ENCODE data around the gene IFRD1.
"Not testable (repeated sequence)": the region's sequence is repeated elsewhere in the genome, so short reads cannot be mapped to it uniquely, and the experiment has no call there.

The IFRD1 gene

DNA sequence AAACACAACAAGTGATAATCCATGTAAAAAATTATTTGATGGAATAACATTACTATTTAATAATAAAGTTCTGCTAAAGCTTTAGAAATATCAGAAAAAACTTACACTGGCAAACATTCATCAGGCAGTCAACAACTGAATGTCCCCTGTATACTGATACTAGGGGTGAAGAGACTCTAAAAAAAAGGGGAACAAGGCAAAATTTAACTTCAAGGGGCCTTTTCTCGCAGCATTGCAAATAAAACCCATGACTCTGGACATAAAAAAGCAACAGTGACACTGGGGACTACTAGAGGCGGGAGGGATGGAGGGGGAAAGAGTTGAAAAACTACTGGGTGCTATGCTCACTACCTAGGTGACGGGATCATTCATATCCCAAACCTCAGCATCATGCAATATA is 5.8 kb upstream of the IFRD1 start:
- DNase-seq, result no peak

DNA sequence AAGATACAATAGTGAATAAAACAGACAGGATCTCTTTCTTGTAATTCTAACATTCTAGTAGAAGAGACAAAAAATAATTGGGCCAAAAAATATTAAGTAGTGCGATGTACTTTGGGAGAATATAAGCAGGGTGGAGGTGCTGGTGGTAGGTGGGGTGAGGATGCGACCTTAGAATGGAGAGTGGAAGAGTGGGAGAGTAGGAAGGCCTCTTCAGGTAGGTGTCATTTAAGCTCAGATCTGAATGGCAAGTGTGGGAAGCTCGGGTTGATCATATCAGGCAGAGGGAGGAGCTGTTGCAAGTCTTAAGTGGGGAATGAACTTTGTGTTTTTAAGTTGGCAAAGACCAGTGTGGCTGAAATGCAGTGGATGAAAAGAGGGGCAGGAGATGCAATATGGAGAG is 3.8 kb upstream of the IFRD1 start:
- DNase-seq, result no peak

DNA sequence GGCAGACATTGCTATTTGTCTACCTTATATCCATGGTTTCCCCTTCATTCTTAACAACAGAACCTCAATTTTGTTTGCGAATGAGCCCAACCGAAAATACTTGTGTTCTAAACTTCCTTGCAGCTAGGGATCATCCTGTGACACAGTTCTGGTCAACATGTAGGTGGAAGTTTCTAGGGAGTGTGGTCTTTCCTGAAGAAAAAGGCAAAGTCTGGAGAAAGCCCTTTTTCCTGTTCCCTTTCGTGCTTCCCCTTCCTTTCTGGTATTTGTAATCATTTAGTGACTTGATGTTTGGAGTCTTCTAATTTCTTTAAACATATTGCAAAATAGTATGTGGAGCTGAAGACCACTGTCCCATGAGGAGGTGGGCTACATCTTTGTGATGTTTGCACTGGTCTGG is 2.9 kb upstream of the IFRD1 start:
- DNase-seq, result no peak

DNA sequence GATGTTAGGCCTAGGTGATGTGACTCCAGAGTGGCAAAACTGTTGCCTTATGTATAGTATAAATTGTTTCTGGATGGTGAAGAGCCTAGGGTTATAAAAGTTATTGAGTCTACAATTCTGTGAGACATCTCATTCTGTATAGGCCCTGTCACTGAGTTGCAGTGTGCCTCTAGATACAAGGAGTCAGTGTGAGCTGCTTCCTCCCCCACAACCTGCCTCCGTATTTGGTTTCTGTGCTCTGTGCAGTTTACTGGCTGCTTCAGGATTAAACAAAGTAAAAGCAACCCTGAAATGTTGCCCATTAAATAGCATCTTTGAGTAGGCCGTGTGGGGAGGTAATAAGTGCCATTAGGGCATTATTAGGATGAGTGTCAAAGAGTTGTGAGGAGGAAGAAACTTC is 1.9 kb upstream of the IFRD1 start:
- no peak for DNase-seq

DNA sequence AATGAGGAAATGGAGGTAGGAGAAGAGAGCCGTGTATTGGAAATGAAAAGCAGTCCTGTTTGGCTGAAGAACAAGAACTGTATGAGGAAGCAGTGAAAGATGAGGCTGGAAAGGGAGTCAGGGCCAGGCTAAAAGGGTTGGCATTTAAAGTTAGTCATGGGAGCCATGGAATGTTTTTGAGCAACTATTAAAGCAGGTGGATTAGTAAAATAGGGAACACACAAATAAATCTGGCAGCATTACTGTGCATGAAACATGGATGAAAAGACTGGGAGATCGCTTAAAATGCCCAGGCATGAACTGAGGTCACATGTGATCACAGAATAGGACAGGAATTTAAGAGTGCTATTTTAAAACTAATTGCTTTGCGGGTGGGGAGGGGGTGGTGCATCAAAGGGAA is 1.4 kb upstream of the IFRD1 start:
- no peak for DNase-seq

DNA sequence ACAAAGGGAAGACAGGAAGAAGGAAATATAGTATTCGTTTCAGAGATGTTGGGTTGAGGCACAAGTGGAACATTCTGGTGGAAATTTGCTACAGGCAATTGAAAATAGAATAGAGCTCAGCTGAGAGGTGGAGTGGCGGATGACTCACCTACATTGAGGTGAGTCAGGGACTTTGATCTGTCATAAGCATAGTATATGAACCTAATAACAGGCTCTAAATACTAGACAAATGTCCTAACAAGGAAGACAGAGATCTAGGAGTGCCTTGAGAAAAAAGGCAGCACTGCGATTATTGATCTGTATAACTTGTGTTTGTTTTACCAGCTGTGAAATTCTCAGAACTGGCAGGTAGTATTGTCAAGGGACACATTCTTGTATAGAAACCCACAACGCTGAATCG is 907 bp upstream of the IFRD1 start:
- DNase-seq, result no peak

DNA sequence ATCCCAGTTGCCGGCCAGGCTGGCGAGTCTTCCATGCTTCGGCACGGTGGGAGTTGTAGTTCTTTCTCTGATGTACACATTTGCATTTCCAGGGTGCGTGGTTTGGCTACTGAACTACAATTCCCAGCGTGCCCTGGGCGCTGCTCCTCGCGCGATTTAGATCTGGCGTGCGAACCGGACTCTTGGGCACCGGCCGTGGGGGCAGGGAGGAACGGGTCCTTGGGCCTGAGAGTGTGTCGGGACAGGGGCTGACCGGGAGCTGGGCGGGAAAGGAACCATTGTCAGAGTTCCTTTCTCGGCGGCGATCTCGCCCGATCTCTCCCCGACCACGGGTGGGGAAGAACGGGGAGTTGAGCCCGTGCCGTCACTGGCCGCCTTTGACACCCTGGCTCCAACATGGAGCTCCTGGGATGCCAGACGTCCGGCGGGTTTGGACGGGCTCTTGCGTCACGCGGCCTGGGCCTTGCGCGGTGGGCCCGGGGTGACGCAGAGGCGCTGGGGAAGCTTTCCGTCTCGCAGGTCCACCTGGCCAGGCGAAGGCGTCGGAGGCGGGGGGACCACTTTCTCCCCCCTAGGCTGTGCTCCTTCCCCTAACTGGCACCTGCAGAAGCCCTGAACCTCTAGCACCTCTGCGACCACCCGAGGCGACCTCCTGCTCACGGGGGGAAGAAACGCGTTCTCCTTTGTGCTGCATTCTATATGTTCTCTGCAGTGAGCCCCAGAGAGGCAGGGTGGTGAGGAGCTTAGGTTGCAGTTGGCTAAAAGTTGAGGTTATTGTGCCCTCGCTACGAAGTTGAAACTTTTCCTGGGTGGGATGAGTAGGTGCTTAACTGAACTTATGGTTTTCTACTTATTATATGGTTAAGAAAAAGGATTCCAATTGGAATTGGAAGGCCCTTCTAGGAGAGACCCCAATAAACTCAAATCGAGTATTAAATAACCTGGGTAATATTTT is 824 bp downstream of the IFRD1 start:
- peak; percentile 90 for DNase-seq

DNA sequence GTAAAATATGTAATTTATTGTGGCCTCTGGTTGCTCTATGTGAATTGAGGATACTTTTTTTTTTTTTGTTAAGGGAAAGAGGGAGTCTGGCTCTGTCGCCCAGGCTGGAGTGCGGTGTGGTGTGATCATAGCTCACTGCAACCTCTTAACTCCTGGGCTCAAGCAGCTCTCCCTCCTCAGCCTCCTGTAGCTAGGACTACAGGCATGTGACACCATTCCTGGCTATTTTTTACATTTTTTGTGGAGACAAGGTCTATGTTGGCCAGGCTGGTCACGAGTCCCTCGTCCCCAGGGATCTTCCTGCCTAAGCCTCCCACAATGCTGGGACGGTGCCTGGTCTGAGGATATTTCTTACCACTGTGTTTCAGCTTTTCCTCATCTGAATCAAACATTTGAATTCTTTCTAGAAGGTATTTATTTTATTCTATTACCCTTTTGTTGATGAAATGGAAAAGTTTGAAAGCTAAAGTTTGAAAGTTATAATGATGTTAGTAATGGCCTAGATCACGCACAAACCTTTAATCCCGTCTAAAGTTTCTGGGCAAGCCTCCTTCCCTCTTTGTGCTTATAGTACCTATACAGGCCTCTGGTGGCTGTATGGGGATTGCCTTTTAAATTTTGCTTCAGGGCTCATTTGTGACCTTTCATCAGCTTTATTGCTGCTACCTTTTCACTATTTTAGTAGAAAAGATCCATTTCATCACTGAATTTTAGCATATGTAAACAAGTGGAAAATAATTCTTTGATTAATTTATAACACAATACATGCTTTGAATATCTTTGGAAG is 2.0 kb downstream of the IFRD1 start:
- no peak for DNase-seq

DNA sequence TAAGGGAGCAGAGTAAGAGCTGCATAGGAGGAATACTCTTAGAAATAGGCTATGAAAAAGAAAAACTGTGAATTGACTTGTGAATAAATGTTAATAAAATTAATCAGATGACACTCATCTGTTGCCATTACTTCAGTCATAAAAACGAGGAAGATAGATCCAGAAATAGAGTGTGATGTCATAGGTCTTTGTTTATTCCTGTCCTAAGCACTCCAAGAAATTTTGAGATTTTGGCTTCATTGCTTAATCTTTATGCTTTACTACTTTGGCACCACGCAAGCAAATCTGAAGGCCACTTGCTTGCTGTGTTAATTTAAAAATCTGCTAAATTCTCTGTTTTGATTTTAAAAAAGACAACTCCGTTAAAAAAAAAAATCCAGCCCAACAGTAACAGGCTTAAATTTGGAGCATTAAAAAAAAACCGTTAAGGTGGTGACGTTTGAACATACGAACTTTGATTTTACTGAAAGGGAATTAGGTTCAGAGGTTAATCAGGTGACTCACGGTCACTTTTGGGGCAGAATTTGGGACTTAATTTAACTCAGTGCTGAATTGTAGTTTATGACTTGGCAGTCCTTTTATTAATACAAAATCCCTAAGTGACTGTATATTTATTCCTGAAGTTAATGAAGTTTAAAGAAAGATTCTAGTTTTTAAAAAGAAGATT is 3.4 kb downstream of the IFRD1 start:
- no peak for DNase-seq

DNA sequence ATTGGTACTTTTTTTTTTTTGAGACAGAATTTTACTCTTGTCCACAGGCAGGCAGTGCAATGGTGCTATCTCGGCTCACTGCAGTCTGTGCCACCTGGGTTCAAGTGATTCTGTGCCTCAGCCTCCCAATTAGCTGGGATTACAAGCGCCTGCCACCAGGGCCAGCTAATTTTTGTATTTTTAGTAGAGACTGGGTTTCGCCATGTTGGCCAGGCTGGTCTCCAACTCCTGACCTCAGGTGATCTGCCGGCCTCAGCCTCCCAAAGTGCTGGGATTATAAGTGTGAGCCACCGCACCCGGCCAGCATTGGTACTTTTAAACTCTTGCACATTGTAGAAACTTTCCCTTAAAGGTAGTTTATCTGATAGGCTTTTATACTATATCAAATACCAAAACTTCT is 3.9 kb downstream of the IFRD1 start:
- not testable (repeated sequence) for DNase-seq

DNA sequence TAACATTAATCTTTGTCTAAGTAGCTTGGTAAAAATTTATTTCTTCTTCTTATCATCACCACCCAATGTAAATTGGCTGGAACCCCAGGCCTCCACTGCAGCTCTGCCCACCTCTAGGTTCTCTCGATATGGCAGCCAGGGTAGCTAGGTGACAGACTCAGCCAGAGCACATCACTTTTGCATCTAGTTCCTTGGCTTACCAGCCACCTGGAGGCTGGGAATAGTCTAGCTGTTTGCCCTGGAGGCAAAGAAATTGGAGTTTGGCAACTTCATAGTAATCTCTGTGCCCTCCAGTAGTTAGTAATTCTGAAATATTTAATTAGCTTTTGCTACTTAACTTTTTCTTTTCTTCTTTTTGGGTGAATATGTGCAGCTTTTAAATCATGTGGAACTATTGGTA is 9.4 kb downstream of the IFRD1 start:
- no peak for DNase-seq

DNA sequence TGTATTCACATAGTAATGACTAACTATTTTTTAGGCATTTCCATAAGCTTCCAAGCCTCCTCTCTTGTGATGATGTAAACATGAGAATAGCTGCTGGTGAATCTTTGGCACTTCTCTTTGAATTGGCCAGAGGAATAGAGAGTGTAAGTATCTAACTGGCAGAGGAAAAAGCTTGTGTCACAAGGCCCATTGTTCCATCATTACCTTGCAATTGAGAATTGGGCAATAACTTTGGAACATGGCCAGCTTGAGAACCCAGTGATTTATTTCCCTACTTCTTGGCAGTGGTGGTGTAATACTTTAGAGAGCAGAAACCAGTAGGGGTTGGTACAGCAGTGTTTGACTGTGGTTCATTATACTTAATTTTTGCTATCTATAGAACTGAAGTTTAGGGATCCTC is 12.0 kb downstream of the IFRD1 start:
- DNase-seq, result no peak

DNA sequence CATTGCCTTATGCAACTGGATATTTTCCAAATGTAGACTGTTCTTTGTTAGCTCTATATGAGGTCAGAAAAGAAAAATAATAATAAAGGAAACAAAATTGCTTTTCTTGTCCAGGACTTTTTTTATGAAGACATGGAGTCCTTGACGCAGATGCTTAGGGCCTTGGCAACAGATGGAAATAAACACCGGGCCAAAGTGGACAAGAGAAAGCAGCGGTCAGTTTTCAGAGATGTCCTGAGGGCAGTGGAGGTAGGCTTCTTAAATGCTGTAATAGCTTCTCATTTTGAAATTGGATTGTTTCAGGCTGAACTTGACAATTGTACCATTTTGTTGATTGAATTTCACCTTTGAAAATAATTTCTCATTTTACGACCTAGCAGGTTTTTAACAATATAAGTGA is 17.6 kb downstream of the IFRD1 start:
- no peak for DNase-seq

DNA sequence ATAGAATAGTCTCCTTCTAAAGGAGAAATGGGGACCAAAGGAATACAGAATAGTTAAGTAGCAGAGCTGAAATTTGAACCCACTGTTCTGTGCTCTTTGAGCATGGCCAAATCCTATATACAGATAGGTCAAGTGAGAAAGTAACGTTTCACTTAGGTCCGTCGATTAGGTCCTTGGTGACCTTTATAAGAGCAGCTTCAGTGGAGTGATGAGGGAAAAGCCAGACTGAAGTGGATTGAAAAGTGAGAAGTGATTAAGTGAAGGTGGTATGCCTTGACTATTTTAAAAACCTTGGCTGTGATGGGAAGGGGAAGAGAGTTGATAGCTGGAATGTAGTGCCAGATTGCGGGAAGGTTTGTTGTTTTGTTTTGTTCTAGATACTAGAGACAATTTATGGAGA is 19.9 kb downstream of the IFRD1 start:
- no peak for DNase-seq

DNA sequence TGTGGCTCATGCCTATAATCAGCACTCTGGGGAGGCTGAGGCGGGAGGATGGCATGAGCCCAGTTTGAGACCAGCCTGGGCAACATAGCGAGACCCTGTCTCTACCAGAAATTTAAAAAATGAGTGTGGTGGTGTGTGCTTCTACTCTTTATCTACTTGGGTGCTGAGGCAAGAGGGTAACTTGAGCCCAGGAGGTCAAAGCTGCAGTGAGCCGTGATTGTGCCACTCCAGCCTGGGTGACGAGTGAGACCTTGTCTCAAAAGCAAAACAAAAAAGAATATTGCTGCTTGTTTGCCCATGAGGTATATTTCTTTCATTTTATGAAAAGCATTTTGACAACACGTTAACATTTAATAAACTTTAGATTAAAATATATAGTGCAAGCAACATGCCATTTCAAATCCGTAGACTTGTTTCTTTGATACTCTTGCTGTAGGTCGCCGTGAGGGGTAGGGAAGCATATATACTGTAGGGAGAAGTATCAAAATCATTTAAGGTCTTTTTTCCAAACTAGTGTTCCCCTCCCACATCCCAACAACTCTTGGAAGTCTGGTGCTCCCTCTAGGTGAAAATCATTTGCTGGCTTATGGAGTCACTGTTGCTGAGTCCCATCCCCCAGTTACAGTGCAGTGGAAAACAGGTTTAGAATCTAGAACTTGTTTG is 26.3 kb downstream of the IFRD1 start:
- no peak for DNase-seq

DNA sequence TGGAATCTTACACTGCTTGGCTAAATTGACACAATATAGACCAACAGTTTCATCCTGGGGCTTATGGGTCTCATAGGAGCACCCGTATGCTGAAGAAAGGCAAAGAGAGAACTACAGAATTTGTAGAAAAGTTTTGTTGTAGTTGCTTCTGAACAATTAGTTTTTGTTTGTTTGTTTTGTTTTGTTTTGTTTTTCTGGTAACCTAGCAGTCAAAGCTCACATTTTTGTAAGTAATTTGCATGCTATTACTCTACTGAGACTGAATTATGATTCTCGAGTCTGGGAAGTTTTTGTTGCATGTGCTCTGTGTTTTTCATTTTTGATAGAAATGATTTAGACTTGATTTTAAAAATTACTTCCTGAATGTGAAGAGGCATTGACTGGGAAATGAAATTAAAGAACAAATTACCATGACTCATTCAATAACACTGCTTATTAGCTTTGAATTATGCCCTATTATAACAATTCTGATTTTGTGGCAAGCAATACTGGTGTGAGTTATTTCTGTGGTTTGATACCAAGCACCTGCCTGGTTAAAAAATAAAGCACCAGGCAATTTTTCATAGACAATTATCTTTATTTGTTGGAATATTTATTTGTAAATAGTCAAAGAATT is 31.0 kb downstream of the IFRD1 start:
- DNase-seq, result no peak

DNA sequence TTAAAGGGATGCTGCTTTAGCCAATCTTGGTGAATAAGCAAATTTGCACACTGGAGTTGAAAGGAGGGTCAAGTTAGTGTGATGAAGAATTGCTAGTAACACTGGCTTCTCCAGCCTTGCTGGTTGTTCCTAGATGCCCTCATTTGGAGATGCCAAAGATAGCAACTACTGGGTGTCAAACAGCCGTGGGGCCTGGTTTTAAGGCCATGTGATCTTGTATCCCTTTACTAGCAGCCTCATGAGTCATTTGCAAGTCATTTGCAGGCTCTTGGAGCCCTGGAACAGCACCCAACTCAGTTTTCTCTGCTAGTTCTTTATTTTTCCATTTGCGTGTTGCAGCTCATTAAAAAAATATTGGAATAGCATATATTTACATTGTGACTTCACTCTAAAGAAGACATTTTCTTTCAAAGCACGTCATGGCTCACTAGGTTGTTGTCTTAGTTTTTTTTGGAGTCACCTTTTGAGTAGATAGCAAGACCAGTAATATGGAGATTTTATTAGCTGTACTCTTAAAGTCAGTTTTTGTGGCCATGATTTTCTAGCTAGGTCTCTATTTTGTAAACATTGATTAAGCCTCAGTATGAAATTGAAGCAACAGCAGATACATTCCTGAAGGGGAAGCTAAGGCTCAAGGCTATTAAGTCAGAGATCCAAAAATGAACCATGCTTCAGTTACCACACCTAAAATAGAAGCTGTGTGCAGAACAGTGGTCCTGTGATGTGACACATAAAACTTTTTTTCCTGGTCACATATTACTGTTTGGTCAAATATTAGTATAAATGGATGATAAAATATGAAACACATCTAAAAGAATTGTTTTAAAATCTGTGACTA is 31.8 kb downstream of the IFRD1 start:
- DNase-seq, result no peak

DNA sequence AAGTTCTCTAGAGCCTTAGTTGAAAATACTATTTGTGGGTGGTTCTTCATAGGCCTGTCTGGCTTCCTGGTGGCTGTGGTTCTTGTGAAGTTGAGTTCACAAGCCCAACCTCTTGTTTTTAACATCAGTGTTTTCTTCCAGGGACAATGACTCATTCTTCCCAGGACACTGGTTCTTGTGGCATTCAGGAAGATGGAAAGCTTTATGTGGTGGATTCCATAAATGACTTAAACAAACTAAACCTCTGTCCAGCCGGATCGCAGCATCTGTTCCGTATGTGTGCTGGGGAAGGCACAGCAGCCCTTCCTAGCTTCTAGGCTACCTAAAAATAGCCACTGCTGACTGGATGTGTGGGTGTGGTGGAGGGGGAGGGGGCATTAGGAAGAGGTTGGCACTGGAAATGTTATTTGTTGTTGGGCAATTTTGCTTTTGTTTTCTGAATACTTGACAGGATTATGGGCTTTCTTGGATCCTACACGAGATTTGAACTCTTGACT is 34.5 kb downstream of the IFRD1 start:
- DNase-seq, result no peak

DNA sequence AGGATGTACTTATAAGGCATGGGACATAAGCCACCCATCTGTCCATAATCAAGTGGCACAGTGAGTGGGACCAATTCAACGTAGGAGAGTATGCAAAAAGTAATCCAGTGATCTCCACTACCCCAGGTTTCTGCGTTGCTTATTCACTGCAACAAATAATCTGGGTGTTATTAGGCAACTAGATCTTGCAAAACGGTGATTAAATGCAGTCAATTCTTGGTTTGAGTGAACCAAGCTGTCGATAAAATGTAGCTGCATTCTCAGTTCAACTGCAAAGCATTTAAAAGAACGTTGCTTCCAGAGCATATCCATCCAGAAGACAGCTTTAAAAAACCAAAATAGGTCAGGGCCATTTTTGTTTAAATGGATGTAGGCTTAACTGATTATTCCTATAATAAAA is 35.5 kb downstream of the IFRD1 start:
- no peak for DNase-seq

DNA sequence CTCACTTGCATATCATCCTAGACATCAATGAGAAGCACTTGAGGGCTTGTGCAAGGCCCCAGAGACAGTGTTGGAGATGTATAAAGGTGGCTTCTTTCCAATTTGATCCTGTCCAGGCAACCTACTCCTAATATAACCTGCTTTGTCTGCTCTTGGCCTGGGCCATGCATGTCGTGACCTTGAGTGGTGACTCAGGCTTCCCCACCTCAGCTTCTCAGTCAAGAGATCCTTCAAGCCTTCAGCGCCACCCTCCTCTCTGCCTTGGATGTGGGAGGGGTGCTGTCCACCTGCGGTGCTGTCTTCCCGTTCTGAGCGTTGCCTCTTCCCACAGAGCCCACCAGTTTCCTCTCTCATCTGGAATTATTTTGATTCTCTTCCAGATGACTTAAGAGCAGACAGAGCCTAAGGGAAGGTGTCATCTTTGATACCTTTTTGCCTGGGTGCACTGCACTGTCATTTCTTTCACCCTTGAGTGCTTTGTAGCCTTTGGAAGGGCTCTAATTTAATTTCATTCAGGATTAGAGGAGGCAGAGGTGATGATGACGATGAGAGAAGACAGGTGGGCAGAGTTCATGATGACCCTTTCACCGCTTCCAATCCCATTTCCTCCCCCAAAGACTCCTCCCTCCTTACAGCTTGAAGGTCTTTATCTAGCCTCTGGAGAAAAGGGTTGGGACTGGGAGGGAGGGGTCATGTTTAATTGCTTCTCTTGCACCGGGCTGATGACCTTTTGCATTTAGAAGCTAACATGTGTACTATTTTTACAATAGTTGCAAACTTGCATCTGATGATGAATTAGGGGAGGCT is 37.4 kb downstream of the IFRD1 start:
- DNase-seq, result no peak

DNA sequence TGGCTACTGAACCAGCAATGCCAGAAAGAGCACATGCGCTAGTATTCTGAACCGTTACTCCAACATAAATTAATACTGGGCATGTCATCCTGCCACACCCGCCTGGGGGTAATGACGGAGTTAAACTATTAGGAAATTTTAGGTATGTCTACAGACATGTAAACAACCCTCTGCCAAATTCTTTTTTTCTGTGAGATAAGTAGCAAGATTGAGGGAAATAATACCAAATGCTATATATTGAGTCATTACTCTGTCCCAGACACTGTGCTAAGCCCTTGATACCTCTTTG is 37.9 kb downstream of the IFRD1 start:
- DNase-seq, result no peak
